Measurements from ENCODE around the gene FAM107B.

DNA sequence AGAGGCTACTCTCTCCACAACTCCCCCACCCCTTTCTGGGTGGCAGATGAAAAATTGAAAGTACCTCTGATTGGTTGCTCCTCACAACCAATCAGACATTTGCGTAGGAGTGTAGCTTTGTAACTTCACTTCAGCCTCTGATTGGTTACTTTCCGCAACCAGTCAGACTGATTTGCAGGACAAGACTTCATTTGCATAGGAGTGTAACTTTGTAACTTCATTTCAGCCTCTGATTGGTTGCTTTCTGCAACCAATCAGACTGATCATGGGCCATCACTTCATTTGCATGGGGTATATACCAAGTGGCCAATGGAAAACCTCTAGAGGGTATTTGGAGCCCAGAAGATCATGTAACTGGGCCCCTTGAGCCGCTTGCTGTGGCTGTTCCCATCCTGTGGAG is 37.6 kb upstream of the FAM107B start:
- TF ChIP-seq, protein P1, sequence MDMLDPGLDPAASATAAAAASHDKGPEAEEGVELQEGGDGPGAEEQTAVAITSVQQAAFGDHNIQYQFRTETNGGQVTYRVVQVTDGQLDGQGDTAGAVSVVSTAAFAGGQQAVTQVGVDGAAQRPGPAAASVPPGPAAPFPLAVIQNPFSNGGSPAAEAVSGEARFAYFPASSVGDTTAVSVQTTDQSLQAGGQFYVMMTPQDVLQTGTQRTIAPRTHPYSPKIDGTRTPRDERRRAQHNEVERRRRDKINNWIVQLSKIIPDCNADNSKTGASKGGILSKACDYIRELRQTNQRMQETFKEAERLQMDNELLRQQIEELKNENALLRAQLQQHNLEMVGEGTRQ (IDR thresholded peaks at IDR 0.05; ENCODE audit: low read depth, low read length) = no peak
- no peak for TF ChIP-seq POLR2A (IDR thresholded peaks at IDR 0.05; ENCODE audit: low read depth, low read length)
- TF ChIP-seq, protein P2, sequence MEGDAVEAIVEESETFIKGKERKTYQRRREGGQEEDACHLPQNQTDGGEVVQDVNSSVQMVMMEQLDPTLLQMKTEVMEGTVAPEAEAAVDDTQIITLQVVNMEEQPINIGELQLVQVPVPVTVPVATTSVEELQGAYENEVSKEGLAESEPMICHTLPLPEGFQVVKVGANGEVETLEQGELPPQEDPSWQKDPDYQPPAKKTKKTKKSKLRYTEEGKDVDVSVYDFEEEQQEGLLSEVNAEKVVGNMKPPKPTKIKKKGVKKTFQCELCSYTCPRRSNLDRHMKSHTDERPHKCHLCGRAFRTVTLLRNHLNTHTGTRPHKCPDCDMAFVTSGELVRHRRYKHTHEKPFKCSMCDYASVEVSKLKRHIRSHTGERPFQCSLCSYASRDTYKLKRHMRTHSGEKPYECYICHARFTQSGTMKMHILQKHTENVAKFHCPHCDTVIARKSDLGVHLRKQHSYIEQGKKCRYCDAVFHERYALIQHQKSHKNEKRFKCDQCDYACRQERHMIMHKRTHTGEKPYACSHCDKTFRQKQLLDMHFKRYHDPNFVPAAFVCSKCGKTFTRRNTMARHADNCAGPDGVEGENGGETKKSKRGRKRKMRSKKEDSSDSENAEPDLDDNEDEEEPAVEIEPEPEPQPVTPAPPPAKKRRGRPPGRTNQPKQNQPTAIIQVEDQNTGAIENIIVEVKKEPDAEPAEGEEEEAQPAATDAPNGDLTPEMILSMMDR (conservative IDR thresholded peaks at IDR 0.05; ENCODE audit: low read depth, low read length) = no peak
- no peak for TF ChIP-seq SMC3 (IDR thresholded peaks at IDR 0.05; ENCODE audit: low read depth, low read length)
- TF ChIP-seq CEBPB (IDR thresholded peaks at IDR 0.05; ENCODE audit: low read depth, low read length) = no peak
- TF ChIP-seq RAD21 (IDR thresholded peaks at IDR 0.05; ENCODE audit: low read length) = no peak
- no peak for TF ChIP-seq RFX5 (IDR thresholded peaks at IDR 0.05; ENCODE audit: low read depth, low read length)
- no peak for TF ChIP-seq RCOR1 (IDR thresholded peaks at IDR 0.05; ENCODE audit: insufficient replicate concordance, low read length)

All from IMR-90 (cell line).